ENCODE data around the gene PIK3R6. TPM values are rescaled to one million over a fixed set of nuclear protein-coding genes. Genes with fewer than 3 reads are reported as not detected.

Gene PIK3R6
- total and polyA plus RNA-seq, 2 experiments from 2014 or later, result 0.11 to 0.24 TPM

DNA sequence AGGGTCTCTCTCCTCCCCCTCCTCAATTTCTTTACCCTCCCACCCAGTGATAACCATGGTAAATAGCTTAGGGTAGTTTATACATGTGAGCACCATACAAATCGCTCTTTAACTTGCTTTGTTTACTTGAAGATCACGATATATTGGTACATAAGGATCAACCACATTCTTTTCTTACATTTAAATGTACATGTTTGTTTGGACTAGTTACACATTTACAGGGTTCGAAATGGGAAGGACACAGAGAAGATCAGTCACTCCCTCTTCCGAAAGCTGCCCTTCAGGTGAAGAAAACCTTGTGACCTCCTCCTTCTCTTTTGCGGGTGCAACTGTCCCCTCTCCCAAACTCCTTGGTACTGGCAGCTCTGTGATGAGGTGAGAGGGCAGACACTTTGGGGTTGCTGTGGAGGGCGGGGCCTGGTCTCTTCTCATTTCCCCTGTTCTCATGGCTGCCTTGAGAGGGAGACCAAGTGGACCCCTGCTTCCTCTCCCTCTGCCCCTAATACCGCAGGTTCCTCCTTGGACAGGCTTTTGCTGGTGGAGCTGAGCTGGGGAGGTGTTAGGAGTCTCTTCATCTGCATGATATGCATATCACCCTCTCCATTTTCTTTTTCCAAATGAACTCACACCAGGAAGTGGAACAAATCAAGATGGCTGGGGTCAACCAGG, 4.7 kb upstream of the PIK3R6 start:
- no peaks in the 10 kb centered on the region for H3F3A ChIP-seq (replicated peaks; ENCODE audit: low read depth)
- H3K27ac Mint-ChIP-seq, result no peak overlapping the region
- no peak overlapping the region for H3K4me3 ChIP-seq
- TF ChIP-seq EZH2phosphoT487 (IDR thresholded peaks at IDR 0.05; ENCODE audit: unreplicated experiment) (no peak), NANOG (IDR thresholded peaks at IDR 0.05; ENCODE audit: borderline replicate concordance) (no peak), POLR2AphosphoS5 (IDR thresholded peaks at IDR 0.05; ENCODE audit: low read depth) (no peak), JUNB (IDR thresholded peaks at IDR 0.05; ENCODE audit: unreplicated experiment) (no peak), CREB1 (CRISPR knock-in tag; IDR thresholded peaks at IDR 0.05; ENCODE audit: low read depth) (no peak), ZNF331 (CRISPR knock-in tag; IDR thresholded peaks at IDR 0.05; ENCODE audit: low read depth) (no peak), EZH2 (IDR thresholded peaks at IDR 0.05; ENCODE audit: low read depth, unreplicated experiment) (no peak), ZNF114 (CRISPR knock-in tag; IDR thresholded peaks at IDR 0.05) (no peak), STAT1 (IDR thresholded peaks at IDR 0.05; ENCODE audit: unreplicated experiment) (no peak)
- TF ChIP-seq, protein P1, sequence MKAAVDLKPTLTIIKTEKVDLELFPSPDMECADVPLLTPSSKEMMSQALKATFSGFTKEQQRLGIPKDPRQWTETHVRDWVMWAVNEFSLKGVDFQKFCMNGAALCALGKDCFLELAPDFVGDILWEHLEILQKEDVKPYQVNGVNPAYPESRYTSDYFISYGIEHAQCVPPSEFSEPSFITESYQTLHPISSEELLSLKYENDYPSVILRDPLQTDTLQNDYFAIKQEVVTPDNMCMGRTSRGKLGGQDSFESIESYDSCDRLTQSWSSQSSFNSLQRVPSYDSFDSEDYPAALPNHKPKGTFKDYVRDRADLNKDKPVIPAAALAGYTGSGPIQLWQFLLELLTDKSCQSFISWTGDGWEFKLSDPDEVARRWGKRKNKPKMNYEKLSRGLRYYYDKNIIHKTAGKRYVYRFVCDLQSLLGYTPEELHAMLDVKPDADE (IDR thresholded peaks at IDR 0.05), result no peak
- TF ChIP-seq, protein P2, sequence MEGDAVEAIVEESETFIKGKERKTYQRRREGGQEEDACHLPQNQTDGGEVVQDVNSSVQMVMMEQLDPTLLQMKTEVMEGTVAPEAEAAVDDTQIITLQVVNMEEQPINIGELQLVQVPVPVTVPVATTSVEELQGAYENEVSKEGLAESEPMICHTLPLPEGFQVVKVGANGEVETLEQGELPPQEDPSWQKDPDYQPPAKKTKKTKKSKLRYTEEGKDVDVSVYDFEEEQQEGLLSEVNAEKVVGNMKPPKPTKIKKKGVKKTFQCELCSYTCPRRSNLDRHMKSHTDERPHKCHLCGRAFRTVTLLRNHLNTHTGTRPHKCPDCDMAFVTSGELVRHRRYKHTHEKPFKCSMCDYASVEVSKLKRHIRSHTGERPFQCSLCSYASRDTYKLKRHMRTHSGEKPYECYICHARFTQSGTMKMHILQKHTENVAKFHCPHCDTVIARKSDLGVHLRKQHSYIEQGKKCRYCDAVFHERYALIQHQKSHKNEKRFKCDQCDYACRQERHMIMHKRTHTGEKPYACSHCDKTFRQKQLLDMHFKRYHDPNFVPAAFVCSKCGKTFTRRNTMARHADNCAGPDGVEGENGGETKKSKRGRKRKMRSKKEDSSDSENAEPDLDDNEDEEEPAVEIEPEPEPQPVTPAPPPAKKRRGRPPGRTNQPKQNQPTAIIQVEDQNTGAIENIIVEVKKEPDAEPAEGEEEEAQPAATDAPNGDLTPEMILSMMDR (conservative IDR thresholded peaks at IDR 0.05; ENCODE audit: low read depth in 2 of 2), result no peak
- TF ChIP-seq, protein P3, sequence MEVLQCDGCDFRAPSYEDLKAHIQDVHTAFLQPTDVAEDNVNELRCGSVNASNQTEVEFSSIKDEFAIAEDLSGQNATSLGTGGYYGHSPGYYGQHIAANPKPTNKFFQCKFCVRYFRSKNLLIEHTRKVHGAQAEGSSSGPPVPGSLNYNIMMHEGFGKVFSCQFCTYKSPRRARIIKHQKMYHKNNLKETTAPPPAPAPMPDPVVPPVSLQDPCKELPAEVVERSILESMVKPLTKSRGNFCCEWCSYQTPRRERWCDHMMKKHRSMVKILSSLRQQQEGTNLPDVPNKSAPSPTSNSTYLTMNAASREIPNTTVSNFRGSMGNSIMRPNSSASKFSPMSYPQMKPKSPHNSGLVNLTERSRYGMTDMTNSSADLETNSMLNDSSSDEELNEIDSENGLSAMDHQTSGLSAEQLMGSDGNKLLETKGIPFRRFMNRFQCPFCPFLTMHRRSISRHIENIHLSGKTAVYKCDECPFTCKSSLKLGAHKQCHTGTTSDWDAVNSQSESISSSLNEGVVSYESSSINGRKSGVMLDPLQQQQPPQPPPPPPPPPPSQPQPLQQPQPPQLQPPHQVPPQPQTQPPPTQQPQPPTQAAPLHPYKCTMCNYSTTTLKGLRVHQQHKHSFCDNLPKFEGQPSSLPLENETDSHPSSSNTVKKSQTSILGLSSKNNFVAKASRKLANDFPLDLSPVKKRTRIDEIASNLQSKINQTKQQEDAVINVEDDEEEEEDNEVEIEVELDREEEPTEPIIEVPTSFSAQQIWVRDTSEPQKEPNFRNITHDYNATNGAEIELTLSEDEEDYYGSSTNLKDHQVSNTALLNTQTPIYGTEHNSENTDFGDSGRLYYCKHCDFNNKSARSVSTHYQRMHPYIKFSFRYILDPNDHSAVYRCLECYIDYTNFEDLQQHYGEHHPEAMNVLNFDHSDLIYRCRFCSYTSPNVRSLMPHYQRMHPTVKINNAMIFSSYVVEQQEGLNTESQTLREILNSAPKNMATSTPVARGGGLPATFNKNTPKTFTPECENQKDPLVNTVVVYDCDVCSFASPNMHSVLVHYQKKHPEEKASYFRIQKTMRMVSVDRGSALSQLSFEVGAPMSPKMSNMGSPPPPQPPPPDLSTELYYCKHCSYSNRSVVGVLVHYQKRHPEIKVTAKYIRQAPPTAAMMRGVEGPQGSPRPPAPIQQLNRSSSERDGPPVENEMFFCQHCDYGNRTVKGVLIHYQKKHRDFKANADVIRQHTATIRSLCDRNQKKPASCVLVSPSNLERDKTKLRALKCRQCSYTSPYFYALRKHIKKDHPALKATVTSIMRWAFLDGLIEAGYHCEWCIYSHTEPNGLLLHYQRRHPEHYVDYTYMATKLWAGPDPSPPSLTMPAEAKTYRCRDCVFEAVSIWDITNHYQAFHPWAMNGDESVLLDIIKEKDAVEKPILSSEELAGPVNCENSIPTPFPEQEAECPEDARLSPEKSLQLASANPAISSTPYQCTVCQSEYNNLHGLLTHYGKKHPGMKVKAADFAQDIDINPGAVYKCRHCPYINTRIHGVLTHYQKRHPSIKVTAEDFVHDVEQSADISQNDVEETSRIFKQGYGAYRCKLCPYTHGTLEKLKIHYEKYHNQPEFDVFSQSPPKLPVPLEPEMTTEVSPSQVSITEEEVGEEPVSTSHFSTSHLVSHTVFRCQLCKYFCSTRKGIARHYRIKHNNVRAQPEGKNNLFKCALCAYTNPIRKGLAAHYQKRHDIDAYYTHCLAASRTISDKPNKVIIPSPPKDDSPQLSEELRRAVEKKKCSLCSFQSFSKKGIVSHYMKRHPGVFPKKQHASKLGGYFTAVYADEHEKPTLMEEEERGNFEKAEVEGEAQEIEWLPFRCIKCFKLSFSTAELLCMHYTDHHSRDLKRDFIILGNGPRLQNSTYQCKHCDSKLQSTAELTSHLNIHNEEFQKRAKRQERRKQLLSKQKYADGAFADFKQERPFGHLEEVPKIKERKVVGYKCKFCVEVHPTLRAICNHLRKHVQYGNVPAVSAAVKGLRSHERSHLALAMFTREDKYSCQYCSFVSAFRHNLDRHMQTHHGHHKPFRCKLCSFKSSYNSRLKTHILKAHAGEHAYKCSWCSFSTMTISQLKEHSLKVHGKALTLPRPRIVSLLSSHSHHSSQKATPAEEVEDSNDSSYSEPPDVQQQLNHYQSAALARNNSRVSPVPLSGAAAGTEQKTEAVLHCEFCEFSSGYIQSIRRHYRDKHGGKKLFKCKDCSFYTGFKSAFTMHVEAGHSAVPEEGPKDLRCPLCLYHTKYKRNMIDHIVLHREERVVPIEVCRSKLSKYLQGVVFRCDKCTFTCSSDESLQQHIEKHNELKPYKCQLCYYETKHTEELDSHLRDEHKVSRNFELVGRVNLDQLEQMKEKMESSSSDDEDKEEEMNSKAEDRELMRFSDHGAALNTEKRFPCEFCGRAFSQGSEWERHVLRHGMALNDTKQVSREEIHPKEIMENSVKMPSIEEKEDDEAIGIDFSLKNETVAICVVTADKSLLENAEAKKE (CRISPR knock-in tag; IDR thresholded peaks at IDR 0.05), result no peak
- TF ChIP-seq, protein P4, sequence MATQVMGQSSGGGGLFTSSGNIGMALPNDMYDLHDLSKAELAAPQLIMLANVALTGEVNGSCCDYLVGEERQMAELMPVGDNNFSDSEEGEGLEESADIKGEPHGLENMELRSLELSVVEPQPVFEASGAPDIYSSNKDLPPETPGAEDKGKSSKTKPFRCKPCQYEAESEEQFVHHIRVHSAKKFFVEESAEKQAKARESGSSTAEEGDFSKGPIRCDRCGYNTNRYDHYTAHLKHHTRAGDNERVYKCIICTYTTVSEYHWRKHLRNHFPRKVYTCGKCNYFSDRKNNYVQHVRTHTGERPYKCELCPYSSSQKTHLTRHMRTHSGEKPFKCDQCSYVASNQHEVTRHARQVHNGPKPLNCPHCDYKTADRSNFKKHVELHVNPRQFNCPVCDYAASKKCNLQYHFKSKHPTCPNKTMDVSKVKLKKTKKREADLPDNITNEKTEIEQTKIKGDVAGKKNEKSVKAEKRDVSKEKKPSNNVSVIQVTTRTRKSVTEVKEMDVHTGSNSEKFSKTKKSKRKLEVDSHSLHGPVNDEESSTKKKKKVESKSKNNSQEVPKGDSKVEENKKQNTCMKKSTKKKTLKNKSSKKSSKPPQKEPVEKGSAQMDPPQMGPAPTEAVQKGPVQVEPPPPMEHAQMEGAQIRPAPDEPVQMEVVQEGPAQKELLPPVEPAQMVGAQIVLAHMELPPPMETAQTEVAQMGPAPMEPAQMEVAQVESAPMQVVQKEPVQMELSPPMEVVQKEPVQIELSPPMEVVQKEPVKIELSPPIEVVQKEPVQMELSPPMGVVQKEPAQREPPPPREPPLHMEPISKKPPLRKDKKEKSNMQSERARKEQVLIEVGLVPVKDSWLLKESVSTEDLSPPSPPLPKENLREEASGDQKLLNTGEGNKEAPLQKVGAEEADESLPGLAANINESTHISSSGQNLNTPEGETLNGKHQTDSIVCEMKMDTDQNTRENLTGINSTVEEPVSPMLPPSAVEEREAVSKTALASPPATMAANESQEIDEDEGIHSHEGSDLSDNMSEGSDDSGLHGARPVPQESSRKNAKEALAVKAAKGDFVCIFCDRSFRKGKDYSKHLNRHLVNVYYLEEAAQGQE (IDR thresholded peaks at IDR 0.05; ENCODE audit: unreplicated experiment), result no peak
- no peaks in the 10 kb centered on the region for H4K20me1 ChIP-seq (replicated peaks; ENCODE audit: insufficient read depth)
- H2AFZ ChIP-seq, result peak overlapping the region; percentile 76; the same call in 1 of the 2 replicates
- no peaks in the 10 kb centered on the region for H3K9me2 ChIP-seq (ENCODE audit: insufficient read depth)
- no peak overlapping the region for H3K4me2 ChIP-seq
- H3K27me3 ChIP-seq (ENCODE audit: insufficient read depth), result no peaks in the 10 kb centered on the region
- H3K9me3 Mint-ChIP-seq, result no peaks in the 10 kb centered on the region; the same call in 2 of the 3 replicates
- H3K4me3 Mint-ChIP-seq, result no peak overlapping the region
- H3K4me1 ChIP-seq (ENCODE audit: insufficient read depth), result peaks cover 13% of the 10 kb centered on the region
- H3K27ac ChIP-seq (ENCODE audit: low read depth), result no peak overlapping the region
- DNase-seq (ENCODE audit: low spot score) (no peak), ATAC-seq (no peak)
- H3K36me3 ChIP-seq (ENCODE audit: insufficient read depth), result no peaks in the 10 kb centered on the region
- no peaks in the 10 kb centered on the region for H3K79me2 ChIP-seq (replicated peaks; ENCODE audit: insufficient read depth)
- H3K36me3 Mint-ChIP-seq (ENCODE audit: low read depth), result no peaks in the 10 kb centered on the region; the same call in 2 of the 3 replicates
- H3K4me1 Mint-ChIP-seq, result peaks cover 22% of the 10 kb centered on the region
- H3K27me3 Mint-ChIP-seq (ENCODE audit: insufficient read depth, low read depth, poor library complexity), result peaks cover 16% of the 10 kb centered on the region
